GM12872 (cell line): ENCODE measurements around the gene MACROD2.

ENCODE experiments used
- TF ChIP-seq, protein P1 (sequence below): IDR thresholded peaks from 3 replicates; pipeline ENCODE4 v1.5.1; 2011; ENCODE audit warnings: low read depth, mild to moderate bottlenecking, low read length, moderate library complexity; ENCODE audit not compliant: insufficient read depth

The MACROD2 gene

DNA sequence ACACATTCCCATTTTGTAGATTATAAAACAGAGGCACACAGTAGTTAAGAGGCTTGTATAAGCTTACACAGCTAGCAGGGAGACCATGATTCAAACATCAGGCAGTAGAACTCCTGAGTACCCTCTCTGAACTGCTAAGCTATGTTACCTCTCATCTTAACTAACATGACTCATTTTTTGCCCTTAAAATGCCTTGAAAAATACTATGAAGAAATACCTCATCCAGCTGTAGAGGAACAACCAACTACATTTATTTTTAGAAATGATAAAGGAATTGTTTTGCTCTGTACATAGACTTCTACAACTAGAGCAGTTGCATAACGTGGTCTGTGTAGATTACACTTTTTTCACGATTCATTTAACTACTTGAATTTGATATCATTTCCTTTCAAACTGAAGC, 240.0 kb downstream of the MACROD2 start:
- TF ChIP-seq, protein P1, sequence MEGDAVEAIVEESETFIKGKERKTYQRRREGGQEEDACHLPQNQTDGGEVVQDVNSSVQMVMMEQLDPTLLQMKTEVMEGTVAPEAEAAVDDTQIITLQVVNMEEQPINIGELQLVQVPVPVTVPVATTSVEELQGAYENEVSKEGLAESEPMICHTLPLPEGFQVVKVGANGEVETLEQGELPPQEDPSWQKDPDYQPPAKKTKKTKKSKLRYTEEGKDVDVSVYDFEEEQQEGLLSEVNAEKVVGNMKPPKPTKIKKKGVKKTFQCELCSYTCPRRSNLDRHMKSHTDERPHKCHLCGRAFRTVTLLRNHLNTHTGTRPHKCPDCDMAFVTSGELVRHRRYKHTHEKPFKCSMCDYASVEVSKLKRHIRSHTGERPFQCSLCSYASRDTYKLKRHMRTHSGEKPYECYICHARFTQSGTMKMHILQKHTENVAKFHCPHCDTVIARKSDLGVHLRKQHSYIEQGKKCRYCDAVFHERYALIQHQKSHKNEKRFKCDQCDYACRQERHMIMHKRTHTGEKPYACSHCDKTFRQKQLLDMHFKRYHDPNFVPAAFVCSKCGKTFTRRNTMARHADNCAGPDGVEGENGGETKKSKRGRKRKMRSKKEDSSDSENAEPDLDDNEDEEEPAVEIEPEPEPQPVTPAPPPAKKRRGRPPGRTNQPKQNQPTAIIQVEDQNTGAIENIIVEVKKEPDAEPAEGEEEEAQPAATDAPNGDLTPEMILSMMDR = no peak

DNA sequence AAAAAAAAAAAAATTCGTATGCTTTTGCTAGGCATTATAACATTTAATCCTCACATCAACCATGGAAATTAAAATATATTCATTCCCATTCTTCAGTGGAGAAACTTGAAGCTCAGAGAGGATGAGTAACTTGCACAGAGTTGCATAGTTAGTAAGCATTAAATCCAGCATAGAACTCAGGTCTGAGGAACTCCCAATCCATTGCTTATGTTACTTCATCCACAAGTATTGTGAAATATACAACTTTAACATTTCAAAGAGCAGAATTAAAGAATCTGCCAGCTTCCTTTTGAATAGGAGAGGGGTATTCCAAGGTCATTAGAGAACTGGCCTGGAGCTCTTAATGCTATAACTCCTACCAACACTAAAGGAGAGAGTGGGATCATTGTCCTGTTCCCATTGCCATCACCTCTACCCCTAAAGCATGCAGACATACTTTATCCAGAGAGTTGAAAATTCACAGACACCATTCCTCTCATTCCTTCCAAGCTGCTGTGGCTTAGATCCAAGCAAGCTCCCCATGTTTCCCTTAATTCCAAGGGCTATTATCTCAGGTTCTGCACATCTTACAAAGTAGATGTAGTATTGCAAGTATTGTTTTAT, 250.2 kb downstream of the MACROD2 start:
- TF ChIP-seq, protein P1 = no peak

DNA sequence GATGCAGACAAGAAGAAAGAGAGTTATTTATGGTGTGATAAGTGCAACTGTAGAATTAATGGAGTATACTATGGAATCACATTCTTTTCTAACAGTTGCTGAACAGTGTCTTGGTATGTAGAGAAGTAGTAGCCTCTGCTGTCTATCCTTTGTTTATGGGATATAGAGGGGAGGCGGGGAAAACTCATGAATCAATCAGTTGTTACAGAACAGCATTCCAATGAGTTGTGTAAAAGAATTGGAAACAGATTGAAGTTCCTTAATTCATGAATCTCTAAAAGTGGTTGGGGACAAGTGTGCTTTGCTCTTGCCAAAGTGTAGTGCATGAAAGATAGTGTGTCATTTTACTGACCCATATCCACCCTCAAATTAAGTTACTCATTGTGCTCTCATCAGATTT, 264.4 kb downstream of the MACROD2 start:
- TF ChIP-seq, protein P1 = no peak

DNA sequence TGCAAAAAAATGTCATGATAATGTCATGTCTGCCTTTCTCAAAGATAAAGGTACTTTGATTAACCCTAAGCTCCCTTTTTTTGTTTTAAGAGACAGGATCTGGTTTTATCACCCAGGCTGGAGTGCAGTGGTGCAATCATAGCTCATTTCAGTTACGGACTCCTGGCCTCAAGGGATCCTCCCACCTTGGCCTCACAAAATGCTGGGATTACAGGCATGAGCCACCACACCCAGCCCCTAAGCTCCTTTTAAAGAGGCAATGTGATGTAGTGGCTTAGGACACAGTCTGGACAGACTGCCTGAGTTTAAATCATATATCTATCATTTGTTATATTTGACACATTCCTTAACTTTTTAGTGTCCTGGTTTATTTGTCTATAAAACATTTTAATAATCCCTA, 265.1 kb downstream of the MACROD2 start:
- TF ChIP-seq, protein P1 = no peak

DNA sequence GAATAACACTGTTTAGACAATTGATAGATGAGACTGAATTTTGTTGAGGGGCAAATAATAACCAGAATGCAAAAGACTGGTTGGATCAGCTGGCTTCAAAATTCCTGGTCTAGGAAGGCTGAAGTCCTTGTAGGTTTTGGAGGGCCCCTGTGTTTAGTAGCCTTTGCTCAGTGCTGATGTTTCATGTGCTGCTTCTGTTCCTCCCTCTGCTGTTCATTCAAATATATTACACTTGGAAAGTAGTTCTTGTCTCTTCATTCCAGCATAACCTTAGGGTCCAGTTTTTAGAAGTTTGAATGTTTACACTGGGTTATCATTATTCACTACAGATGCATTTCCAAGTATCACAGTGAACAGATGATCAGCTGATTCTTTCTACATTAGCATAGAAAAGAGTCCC, 269.6 kb downstream of the MACROD2 start:
- TF ChIP-seq, protein P1 = peak; percentile 22; the same call in 1 of the 3 replicates

DNA sequence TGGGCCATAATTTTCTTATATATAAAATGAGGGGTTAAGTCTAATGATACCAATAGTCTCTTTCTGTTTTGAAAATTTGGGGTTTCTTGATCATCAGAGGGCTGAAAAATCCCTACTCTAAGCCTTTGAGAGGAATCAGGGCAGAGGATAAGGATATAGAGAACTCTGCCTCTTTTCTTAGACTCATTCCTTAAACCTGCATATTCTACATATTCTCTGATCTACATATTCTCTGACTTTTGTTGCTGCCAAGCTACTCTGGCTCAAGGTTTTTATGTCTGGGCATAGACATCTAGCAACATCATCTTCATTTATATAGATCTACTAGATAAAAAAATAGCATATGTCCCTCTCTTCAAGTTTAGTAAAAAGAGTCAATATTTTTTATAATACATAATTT, 270.9 kb downstream of the MACROD2 start:
- TF ChIP-seq, protein P1 = no peak

DNA sequence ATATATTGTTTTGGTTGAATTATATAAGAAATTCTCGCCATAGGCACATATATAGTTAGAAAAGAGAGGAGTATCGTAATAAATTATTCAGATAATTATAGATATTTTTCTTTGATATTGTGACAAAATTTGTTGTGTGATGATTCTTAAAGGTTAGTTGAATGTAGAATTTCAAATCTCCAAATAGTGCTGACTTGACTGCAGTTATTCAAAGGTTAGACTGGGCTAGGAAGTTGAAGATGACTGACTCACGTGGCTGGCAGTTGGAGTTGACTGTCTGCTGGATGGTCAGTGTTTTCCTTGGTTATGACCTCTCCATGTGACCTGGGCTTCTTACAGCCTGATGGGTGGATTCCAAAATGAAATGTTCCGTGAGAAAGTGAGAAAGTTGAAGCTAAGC, 286.8 kb downstream of the MACROD2 start:
- TF ChIP-seq, protein P1 = no peak
